DND-41 (cell line): Measurements from ENCODE around the gene CFAP157.

Source experiments
- ATAC-seq: fragments of 200-7000 bp; cut with Tn5 transposase; 3 replicates; pipeline ENCODE4 v1.9.1; 2021; ENCODE audit warnings: low read depth; ENCODE audit not compliant: insufficient read depth
- DNase-seq: peaks from one replicate; pipeline ENCODE4 v3.0.0-alpha.2; 2020
- H2AFZ ChIP-seq: 2 replicates; pipeline ENCODE4 v1.6.0; 2012; ENCODE audit warnings: low read depth, low read length
- H3K27ac ChIP-seq: 2 replicates; pipeline ENCODE4 v1.5.1; 2012; ENCODE audit warnings: low read length, inconsistent platforms
- H3K27me3 ChIP-seq: fragments of 200-600 bp; sonication (generic); 2 replicates; pipeline ENCODE4 v1.6.0; 2012; ENCODE audit warnings: low read length, mild to moderate bottlenecking, inconsistent platforms; ENCODE audit not compliant: insufficient read depth, poor library complexity
- H3K36me3 ChIP-seq: 2 replicates; pipeline ENCODE4 v1.5.1; 2012; ENCODE audit warnings: low read length, inconsistent platforms; ENCODE audit not compliant: insufficient read depth
- H3K4me1 ChIP-seq: 2 replicates; pipeline ENCODE4 v1.5.1; 2012; ENCODE audit warnings: mild to moderate bottlenecking, low read length; ENCODE audit not compliant: insufficient read depth
- H3K4me2 ChIP-seq: 2 replicates; pipeline ENCODE4 v1.6.0; 2012; ENCODE audit warnings: mild to moderate bottlenecking, moderate library complexity, low read length, inconsistent platforms; ENCODE audit not compliant: insufficient read depth
- H3K4me3 ChIP-seq, 2 experiments: fragments of 200-600 bp in 1 of 2; shearing (Covaris generic) in 1 of 2; 2 replicates each; pipeline ENCODE4 v1.5.1; 2012 to 2016; ENCODE audit warnings: inconsistent platforms in 2 of 2, low read length in 2 of 2, mild to moderate bottlenecking in 2 of 2, low read depth in 1 of 2, moderate library complexity in 1 of 2
- H3K79me2 ChIP-seq: 2 replicates; pipeline ENCODE4 v1.6.0; 2012; ENCODE audit warnings: low read length, inconsistent platforms; ENCODE audit not compliant: insufficient read depth
- H3K9ac ChIP-seq: 2 replicates; pipeline ENCODE4 v1.6.0; 2012; ENCODE audit warnings: low read depth, mild to moderate bottlenecking, inconsistent platforms, low read length, moderate library complexity
- H3K9me3 ChIP-seq: 2 replicates; pipeline ENCODE4 v1.5.1; 2012; ENCODE audit warnings: low read length, moderate library complexity, mild to moderate bottlenecking, inconsistent platforms; ENCODE audit not compliant: insufficient read depth, severe bottlenecking
- H4K20me1 ChIP-seq: 2 replicates; pipeline ENCODE4 v1.6.0; 2012; ENCODE audit warnings: low read length; ENCODE audit not compliant: insufficient read depth
- EZH2 ChIP-seq: IDR thresholded peaks from 3 replicates; pipeline ENCODE4 v1.6.1; 2012; ENCODE audit warnings: borderline replicate concordance, low read depth, mild to moderate bottlenecking, moderate library complexity, low read length, inconsistent platforms; ENCODE audit not compliant: severe bottlenecking
- TF ChIP-seq, protein P1 (sequence below): IDR thresholded peaks from 2 replicates; pipeline ENCODE4 v1.5.1; 2012; ENCODE audit warnings: borderline replicate concordance, low read length, moderate library complexity, mild to moderate bottlenecking; ENCODE audit not compliant: poor library complexity, severe bottlenecking; ENCODE audit errors: extremely low read depth

CFAP157 gene

DNA sequence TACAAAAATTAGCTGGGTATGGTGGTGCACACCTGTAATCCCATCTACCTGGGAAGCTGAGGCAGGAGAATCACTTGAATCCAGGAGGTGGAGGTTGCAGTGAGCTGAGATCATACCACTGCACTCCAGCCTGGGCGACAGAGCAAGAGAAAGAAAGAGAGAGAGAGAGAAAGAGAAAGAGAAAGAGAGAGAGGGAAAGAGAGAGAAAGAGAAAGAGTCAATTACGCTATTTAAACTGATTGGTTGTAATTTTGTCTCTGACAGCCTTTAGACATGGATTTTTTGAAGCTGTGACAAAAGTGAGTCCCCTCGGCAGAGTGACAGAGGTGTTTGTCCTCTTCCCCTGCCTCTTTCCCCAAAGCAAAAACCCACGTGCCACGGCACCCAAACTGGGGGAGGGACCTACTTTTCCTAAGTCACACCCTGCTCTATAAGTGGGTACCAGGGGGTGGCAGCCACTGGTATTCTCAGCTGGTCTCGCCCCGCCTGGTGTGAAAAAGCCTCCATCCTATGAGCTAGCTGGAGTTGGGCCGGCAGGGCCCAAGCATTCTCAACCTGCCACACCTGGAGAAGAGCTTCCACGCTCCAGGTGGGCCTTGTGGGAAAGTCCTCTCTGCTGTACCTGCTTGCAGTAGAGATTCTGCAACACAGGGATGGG is 3.4 kb upstream of the CFAP157 start:
- Histone ChIP-seq H3K79me2 (no peaks in the 10 kb centered on the region), H3K27ac (no peak overlapping the region), H3K9ac (no peak overlapping the region), H2AFZ (no peak overlapping the region), H3K4me1 (no peaks in the 10 kb centered on the region), H3K36me3 (no peaks in the 10 kb centered on the region), H4K20me1 (peaks cover 5% of the 10 kb centered on the region; the same call in 1 of the 2 replicates), H3K4me3 (no peak overlapping the region), H3K27me3 (no peaks in the 10 kb centered on the region), H3K9me3 (no peaks in the 10 kb centered on the region), H3K4me2 (no peak overlapping the region)
- ATAC-seq (no peak), DNase-seq (no peak)
- no peak for TF ChIP-seq EZH2
- TF ChIP-seq, protein P1, sequence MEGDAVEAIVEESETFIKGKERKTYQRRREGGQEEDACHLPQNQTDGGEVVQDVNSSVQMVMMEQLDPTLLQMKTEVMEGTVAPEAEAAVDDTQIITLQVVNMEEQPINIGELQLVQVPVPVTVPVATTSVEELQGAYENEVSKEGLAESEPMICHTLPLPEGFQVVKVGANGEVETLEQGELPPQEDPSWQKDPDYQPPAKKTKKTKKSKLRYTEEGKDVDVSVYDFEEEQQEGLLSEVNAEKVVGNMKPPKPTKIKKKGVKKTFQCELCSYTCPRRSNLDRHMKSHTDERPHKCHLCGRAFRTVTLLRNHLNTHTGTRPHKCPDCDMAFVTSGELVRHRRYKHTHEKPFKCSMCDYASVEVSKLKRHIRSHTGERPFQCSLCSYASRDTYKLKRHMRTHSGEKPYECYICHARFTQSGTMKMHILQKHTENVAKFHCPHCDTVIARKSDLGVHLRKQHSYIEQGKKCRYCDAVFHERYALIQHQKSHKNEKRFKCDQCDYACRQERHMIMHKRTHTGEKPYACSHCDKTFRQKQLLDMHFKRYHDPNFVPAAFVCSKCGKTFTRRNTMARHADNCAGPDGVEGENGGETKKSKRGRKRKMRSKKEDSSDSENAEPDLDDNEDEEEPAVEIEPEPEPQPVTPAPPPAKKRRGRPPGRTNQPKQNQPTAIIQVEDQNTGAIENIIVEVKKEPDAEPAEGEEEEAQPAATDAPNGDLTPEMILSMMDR: no peak

DNA sequence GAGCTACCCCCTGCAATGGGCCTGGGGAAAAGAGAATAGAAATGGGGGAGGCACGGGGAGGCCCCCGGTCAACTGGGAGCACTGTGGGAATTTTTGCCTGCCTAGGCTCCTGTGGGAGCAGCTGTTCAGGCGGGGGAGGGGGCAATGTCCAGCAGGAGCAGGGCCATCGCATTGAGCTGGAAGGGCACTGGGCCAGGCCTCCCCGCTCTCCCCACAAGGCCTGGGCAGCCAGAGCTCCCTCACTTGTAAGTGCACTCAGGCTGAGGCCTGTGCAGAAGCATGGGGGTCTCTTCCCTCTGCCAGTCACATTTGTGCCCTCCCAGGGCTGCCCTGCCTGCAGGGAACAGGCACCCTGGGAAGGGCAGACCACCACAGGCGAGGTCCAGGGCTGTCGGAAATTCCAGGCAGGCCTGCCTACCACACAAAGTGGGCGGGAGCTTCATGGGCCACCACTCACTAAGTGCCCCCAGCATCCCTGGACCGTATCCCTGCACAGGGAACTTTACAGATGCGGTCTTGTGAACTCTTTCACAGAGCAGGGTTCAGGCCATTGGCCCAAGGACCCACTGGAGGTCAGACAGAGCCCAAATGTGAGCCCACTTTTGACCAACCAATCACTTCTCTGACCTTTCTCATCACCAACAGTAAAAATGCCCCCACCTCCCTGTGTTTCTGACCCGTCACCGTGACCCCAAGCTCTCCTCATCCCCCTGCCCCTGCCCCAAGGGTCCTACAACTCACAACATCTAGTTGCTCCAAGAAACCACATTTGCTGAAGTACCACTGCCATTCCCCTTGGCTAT is 1.0 kb upstream of the CFAP157 start:
- DNase-seq (no peak), ATAC-seq (no peak)
- Histone ChIP-seq H4K20me1 (peaks cover 8% of the 10 kb centered on the region), H3K36me3 (no peaks in the 10 kb centered on the region), H3K79me2 (no peaks in the 10 kb centered on the region), H3K27ac (no peak overlapping the region), H3K4me2 (no peak overlapping the region), H2AFZ (no peak overlapping the region), H3K9me3 (no peaks in the 10 kb centered on the region), H3K27me3 (no peaks in the 10 kb centered on the region), H3K9ac (no peak overlapping the region), H3K4me1 (no peaks in the 10 kb centered on the region), H3K4me3 (no peak overlapping the region)
- no peak for TF ChIP-seq EZH2
- TF ChIP-seq, protein P1: no peak

GRCh38 chr9:127707766-127708165 is 978 bp downstream of the CFAP157 start:
- DNase-seq: no peak

More at GRCh38 chr9:127707766-127708165, 978 bp downstream of the CFAP157 start:
- no peaks in the 10 kb centered on the region for H3K36me3 ChIP-seq
- H3K4me3 ChIP-seq: no peak overlapping the region
- H3K4me1 ChIP-seq: peaks cover 14% of the 10 kb centered on the region
- no peaks in the 10 kb centered on the region for H3K79me2 ChIP-seq
- no peak overlapping the region for H2AFZ ChIP-seq
- H3K27ac ChIP-seq: no peak overlapping the region
- TF ChIP-seq, protein P1: no peak
- TF ChIP-seq EZH2: no peak
- H3K27me3 ChIP-seq: no peaks in the 10 kb centered on the region
- no peak overlapping the region for H3K4me2 ChIP-seq
- peaks cover 21% of the 10 kb centered on the region for H4K20me1 ChIP-seq
- H3K9me3 ChIP-seq: no peaks in the 10 kb centered on the region
- no peak for ATAC-seq
- no peak overlapping the region for H3K9ac ChIP-seq
